GM21367 (cell line): ENCODE data around the gene DHRS7B.
"Not testable (repeated sequence)": the region's sequence is repeated elsewhere in the genome, so short reads cannot be mapped to it uniquely, and the experiment has no call there.

Source experiments
- ATAC-seq: cut with Tn5 transposase; IDR thresholded peaks from one replicate; pipeline ENCODE4 v1.9.1; 2021; ENCODE audit not compliant: unreplicated experiment

Gene DHRS7B

DNA sequence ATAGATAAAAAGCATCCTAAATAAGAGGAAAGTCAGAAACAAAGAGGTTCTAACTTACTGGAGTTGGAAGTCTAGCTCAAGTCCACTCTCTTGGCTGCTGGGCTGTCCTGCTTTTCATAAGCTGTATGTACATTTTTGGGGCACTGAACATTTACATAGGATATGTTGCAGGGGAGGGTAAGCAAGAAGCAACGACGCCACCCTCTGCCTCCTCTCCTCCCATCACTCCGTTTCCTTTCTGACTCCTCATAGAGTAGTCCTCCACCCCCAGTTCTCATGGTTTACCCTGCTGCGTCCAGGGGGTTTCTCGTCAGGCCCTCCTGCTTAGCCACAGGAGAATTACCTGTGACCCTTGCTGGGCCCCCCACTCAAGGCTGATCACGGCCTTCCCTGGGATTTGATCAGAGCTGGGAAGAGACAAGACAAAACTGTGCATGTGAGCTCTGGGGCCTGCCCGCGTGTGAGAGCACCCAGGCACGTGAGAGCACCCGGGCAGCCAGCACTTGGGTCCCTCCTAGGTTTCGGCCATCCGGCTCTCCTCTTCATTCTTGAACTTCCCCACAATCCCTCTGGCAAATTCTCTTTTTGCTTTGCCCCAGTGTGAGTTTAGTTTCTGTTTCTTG, 50.1 kb downstream of the DHRS7B start:
- no peak for ATAC-seq

GRCh38 chr17:21177401-21177800, 50.6 kb downstream of the DHRS7B start:
- ATAC-seq, result no peak

DNA sequence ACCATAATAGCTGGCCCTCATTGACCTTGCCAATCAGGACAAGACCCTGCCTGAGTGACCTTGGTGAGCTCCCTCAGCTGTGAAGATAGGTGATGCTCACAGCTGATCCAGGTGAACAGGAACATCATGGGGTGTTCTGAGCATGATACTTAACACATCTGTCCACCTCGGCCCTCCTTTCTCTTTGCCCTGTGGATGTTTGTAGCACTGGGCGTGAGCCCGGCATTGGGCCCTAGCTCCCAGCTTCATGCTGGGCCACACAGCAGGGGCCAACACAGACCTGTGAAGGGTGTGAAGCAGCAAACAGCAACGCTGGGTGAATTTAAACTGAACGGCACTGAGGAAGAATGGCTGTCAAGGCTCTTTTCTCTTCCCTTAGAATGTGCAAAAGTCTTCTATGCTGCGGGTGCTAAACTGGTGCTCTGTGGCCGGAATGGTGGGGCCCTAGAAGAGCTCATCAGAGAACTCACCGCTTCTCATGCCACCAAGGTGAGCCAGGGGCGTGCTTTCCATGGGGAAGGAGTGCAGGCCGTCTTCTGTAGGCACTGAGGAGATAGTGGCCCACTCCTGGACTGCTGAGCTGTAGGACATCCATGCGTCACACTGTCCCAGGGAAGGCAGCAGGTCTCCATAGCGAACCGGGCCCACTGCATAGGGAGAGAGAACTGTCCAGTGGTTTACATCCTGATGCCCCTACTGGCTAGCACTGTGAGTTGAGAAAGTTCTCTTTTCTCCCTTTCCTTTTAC, 51.3 kb downstream of the DHRS7B start:
- no peak for ATAC-seq

GRCh38 chr17:21183468-21183867, 56.7 kb downstream of the DHRS7B start:
- ATAC-seq, result no peak

DNA sequence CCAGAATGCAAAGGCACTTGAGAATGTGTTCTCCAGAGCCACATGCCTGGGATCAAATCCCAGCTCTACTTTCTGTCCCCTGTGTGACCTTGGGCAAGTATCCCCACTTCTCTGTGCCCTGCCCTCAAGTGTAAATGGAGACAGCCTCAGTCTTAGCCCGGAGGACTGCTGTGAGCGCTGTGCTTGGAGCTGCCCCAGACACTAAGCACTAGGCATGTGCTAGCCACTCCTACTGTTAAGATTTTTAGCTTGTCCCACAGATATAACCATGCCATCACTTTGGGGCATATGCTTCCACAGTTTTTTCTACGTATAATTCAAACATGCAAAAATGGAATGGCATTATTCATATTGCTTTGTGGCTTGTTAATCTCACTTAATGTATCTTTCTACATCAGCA, 57.8 kb downstream of the DHRS7B start:
- no peak for ATAC-seq

GRCh38 chr17:21185061-21185460, 58.3 kb downstream of the DHRS7B start:
- no peak for ATAC-seq

DNA sequence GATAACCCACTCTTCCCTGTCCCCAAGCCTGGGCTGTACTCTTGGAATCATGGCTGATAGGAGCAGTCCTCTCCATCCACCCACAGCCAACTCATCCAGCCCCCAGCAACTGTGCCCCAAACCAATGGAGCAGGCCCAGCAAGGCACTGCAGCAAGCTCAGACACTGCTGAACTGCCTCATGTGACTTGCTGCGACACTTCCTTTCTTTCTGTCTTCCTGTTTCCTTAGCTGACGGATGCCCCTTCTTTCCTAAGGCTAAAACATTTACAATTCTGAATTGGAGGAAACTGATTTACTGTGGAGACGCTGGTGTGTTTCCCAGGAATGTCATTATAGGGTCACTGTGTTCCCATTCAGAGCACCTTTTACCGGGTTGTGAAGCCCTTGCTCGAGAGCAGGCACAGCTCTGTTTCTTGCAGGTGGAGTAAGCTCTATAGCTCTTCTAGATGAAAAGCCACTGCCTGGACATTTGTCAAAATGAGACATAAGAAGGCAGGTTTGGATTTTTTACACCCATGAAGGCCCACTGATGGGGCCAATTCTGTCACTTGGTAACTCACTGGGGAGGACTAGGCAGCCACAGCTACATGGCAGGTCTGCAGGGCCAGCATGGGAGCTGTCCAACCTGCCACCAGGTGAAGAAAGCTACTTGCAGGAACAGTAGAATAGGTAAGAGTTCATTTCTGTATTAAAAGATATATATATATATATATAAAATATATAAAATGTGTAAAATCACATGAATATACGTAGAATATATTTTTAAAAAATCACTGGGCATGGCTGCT, 59.8 kb downstream of the DHRS7B start:
- no peak for ATAC-seq

GRCh38 chr17:21189361-21189760, 62.6 kb downstream of the DHRS7B start:
- ATAC-seq, result no peak

GRCh38 chr17:21190078-21190477, 63.3 kb downstream of the DHRS7B start:
- no peak for ATAC-seq

DNA sequence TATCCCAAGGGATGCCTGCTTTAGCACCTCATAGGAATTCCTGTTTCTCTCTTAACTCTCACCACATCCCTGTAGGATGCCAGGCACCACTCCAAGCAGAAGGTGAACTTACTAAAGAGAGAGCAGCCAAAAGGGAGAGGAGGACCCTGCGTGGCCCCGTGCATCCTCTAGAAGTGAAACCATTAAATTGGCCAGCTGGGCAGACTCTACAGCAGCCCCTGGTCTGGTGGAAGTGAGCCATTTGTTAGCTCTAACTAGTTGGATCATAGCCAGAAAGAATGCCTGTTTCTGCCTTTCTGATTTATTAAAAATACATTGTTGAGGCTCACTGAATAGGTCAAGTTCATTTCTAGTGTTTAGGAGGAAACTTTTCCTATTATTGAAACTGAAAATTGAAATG, 64.9 kb downstream of the DHRS7B start:
- ATAC-seq, result no peak

- not testable (repeated sequence) for ATAC-seq
Measured at GRCh38 chr17:21192414-21192813, 65.7 kb downstream of the DHRS7B start.

- ATAC-seq, result no peak
Measured at GRCh38 chr17:21193031-21193430, 66.3 kb downstream of the DHRS7B start.

DNA sequence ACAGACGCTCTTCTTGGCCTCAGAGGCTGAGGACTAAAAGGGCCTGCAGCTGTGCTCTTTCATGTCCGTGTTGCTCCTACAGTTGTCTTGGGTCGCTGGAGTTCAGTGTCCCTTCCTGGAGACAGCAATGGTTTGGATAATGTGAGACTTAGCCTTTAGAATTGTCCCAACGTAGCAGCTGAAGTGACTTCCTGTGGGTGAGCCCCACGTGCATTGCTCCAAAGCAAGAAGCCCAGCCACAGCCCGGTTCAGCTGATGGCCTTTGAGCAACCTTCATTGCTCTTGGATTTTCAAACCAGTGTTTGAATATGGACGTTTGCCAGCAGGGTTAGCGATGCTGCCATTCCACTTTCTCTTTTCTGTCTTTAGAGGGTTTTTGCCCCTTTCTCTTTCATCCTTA, 67.5 kb downstream of the DHRS7B start:
- ATAC-seq, result no peak

DNA sequence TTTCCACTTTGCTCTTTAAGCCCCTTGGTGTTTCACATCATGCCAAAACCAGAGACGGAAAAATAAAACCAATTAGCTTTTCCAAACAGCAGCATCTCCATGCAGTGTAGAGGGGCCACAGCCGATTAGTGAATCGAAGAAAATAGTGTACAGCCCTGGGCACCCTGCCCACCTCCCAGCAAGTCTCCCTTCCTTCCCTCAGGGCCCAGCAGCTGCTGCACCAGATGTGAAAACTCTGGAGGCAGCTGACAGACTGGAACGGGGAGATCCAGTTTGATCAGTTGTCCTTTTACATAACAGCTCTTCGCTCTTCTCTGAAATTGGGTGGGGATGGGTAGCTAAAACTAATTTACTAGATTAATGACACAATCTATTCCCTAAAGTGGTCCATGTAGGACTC, 67.9 kb downstream of the DHRS7B start:
- ATAC-seq, result no peak

DNA sequence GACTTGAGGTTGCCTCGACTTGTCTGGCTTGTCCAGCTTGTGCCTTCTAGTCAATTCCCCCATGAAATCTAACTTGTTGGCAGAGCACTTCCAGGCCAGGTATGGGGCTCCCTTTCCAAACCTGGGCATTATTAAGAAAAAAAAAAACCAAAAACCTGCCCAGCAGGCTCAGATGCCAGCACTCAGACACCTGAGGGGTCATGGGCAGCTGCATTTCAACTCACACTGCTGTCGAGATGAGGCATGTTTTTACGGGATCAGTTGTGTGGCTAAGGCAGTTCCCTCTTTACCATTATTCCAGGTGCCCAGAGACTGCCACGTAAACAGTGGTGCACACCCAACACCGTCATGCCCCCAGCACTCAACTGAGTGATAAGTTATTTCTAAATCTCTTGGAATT, 69.4 kb downstream of the DHRS7B start:
- no peak for ATAC-seq

- ATAC-seq, result no peak
Measured at GRCh38 chr17:21198411-21198810, 71.6 kb downstream of the DHRS7B start.

DNA sequence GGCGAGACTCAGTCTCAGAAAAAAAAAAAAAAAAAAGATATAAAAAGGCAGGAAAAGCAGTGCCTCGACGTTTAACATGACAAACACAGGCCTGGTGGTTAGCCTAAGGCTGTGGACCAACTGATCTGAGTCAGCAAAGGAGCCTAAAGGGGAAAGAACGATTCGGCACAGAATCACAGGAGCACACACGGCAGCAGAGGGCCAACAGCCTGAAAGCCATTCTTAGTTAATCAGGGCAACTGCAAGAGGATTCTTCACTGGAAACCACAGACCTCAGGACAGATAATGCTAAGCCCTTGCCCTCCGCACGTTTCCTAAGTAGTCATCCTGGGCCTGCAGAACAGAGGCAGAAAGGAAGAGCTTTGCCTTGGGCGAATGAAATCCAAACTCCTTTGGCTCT, 72.5 kb downstream of the DHRS7B start:
- ATAC-seq, result no peak

DNA sequence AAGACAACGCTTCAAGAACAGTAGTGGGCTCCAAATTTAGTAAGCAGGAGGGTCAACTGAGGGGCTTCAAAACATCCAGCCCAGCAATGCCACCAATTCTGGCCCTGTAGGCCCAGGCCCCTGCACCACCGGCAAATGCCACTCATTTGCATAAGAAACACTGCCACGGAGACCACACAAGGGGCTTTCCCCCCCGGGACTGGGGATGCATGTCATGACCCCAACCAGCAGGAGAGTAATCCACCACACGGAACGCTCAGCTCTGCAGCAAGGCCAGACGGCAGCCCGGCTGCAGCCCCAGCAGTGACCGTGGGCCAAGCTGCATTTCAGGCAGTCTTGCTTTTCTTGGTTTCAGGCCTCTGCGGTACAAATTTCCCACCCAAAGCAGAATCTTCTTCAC, 73.1 kb downstream of the DHRS7B start:
- no peak for ATAC-seq

DNA sequence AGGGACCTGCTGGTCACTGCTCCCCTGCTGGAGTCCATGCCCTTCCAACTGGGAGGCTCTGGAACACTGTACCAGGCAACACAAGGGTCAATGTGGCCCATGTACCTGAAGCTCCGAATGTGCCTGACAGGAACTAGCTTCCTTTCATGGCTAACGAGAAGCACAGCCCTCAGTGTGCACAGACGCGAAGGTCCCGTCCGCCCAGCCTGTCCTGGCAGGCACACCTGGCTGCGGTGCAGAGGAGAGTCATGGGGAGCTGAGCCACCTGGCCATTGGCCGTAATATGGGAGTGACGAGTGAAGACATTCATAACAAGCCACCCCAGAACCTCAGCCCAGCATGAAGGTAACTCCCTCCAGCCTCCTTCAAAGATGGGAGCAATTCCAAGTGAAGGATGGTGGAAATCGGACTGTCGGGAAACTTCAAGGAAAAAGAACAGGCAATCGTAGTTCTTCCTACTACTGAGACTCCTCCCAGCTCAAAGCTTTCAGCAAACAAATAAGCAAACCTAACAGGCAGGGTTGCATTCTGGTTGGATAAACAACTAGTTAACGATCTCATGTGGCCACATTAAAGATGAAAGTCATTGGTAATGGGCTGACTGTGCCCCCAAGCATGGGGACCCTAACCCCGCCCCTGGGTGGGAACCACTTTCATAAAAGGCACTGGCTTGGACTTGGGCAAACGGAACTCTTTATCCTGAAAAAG, 74.0 kb downstream of the DHRS7B start:
- ATAC-seq, result no peak

- no peak for ATAC-seq
Measured at GRCh38 chr17:21201298-21201595, 74.5 kb downstream of the DHRS7B start.

- no peak for ATAC-seq
Measured at GRCh38 chr17:21201874-21202273, 75.1 kb downstream of the DHRS7B start.

DNA sequence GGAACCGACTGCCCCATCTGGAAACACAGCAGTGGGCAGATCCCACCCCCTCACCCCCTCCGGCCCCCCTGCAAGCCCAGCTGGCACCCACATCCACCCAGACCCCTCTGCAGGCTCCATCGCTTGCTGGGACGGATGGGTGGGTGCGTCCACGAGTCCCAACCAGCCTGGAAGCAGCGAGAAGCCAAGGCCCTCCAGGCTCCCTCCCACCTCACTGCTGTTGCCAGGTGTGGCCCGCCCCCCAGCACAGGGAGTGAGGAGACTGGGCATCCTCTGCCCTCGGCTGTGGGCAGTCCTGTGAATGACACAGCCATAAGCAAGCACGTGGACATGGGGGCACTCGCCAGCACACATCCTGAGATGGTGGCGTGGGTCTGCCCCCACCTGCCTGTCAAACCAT, 75.7 kb downstream of the DHRS7B start:
- no peak for ATAC-seq
